IPS-NIHi7 (cell line): ENCODE results near the gene AQR.

Source experiments
- DNase-seq: peaks from one replicate; pipeline ENCODE4 v3.0.0; 2012; ENCODE audit warnings: mixed read lengths; ENCODE audit errors: extremely low spot score

The AQR gene

DNA sequence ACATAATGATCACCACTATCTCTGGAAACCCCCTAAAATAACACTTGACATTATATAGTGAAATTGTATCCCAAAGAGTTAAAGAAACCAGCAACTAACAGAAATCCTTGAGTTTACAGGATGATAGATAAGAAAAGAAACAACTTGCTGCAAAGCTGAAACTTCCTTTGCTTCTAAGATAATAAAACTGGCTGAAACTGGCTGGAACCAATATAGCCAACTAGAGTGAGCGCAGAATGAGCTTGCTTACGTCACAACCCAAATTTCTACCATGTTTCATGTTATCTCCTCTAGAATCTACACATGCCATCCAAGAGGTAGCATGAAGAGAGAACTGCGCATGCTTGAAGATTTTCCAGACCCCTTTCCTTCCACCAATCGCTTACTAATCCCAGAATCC lies 90.4 kb downstream of the AQR start:
- no peak for DNase-seq

DNA sequence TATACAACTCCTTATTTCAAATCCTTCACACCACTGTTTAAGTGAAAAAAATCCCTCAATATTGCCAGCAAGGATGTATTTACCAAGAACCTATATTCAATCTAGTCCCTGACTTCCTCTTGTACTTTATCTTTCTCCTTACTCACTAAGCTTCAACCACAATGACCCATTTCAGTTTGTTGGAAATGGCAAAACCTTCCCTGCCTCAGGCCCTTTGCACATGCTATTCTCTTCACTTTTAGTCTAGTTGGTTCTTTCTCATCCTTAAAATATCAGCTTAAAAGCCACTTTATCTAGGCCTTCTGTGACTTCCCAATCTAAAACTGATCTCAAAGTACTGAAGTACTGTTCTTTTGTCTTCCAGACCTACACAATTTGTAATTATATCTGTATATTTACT lies 92.9 kb downstream of the AQR start:
- no peak for DNase-seq

DNA sequence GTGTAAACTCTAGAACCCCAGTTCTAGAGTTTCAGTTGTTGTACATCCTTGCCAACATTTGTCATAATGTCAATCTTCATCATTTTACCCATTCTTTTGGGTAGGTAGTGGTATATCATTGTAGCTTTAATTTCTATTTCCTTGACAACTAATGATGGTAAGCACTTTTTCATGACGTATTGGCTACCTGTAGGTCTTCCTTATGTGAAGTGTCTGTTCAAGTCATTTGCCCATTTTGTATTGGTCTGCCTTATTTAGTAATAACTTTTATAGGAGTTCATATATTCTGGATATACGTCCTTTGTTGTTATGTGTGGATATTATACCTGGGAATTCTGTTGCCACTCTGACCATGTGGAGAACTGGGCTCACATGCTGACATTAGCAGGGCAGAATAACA lies 100.4 kb downstream of the AQR start:
- no peak for DNase-seq

DNA sequence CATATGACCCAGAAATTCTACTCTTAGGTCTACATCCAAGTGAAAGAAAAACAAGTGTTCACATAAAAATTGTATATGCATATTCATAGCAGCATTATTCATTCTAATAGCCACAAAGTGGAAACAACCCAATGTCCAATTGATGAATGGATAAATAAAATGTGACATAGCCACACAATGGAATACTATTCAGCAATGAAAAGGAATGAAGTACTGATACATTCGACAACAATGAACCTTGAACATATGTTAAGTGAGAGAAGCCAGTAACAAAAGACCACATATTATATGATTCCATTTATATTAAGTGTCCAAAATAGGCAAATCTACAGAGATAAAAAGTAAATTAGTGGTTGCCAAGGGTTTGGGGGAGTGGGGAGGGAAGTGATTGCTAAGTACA lies 104.0 kb downstream of the AQR start:
- no peak for DNase-seq

DNA sequence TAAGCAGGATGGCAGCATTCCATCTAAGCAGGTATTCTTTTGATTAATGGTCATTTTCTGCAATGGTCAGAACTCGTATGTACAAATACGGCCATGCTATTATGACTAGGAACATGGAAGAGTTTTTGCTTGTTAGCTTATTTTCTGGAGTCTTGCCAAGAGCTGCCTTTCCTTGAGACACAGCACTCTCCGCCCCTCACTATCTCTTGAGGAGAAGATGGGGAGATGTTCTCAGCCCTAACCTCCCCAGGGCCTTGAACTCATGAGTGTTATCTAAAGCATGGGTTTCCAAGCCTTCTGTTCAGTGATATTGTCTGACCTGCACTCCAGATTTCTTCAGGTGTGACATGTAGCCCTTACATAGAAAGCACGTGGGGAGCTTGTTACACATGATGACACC lies 108.3 kb downstream of the AQR start:
- no peak for DNase-seq

DNA sequence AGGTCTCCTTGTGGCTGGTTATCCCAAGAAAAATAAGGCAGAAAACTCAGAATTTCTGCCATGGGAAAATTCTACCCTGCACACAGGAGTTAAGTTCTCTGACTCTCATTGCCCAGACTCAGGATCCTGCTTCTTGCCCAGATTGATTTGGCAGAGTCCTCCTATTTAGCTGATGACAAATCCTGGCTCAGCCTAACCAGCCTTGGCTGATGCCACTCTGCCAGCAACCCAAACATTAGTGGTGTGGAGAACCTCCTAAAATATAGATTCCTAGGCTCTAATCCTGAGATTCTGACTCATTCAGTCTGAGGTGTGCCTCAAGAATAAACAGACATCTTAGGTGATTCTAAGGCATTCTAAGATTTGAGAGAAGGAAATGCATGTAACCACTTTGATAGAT lies 113.6 kb downstream of the AQR start:
- no peak for DNase-seq

DNA sequence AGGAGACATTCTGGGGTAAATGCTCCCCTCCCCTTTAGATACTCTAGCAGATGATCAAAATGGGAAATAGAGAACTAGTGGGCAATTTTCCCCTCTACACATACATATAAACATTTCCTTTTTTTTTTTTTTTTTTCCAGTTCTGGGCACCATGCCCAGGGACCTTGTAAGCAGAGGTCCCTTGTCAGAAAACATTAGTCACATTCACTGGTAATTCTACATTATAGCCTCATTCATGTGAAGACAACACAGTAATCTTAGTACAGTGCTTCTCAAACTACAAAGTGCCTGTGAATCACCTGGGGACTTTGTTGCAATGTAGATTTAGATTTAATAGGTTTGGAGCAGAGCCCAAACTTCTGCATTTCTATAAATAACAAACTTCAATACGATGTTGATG lies 114.1 kb downstream of the AQR start:
- DNase-seq, result no peak

DNA sequence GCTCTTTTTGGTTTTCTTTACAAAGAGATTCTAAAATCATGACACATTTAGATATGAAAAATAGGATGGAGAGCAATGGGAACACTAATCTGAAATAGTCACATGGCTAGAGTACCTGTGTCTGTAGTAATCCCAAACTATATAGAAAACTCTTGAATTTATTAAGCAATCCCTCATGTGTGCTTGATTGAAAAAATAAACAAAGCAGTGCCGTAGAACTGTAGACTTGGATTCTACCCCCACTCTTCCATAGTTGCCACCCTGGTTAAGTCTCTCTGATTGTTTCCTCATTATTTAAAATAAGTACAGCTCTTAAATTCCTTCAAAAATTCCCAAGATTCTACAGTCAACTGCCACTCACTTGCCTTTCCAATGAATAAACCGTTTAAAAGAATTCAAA lies 115.3 kb downstream of the AQR start:
- DNase-seq, result no peak

DNA sequence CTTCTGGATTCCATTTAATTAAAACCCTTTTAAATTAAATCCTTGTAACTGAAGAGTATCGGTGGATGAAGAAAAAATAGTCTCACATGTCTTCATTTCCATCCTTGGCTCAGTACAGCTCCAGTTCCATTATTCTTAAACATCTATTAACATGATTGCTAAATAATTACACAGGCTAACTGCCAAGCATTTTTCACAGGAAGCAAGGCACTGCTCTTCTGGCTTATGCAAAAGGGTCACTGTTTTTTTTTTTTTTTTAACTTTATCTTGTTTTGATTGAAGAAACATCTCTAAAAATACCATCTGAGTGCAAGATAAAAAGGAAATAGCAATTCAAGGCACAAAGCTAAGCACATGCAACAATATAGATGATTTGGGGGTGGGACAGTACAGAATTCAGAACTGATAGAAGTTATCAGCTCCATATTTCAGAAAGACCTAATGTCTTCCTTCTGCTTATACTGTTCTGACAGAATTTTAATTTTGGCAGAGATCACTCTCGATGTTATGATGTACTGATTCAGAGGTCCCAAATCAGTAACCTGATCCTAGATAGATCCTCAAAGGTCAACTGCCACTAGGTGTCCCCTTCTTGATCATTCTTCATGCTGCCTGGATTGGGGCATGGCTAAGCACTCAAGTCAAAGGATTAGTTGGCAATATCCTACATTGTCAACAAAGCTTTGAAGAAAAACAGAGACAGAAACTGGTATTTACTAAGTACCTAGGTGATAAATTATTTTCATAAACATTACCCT lies 116.4 kb downstream of the AQR start:
- peak; percentile 22 for DNase-seq

DNA sequence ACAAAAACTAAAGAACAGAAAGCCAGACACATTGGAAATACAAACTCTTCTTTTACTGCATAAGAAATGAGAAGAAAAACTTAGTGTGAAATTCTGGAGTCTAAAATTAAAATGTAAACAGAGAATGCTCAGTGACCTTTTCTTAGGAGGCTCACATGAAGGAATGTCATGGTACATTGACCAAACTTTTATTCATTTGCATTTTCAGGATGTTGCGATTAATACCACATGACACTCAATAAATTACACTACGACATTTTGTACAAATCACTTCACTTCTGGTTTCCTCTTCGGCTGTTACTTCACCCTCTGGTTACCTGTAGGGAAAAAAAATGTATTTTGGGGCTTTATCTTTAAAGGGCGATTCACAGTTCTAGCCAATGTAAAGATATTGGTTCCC lies 117.8 kb downstream of the AQR start:
- no peak for DNase-seq

DNA sequence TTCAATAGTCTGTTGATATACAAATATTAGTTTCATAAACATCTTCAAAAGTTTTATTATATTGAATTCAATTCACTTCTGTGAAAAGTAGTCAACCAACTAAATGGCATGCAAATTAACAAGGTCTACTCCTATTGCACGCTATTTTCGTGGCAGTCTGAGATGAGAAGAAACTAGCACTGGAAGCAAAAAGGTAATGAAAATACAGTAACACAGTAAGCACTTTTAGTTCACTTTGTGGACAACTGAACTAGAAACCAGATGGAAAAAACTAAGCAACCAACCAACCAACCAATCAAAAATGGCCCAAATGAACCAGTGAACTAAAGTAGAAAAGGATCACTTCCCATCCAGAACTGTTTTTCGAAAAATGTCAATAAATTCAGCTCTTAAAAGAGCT lies 118.5 kb downstream of the AQR start:
- no peak for DNase-seq

DNA sequence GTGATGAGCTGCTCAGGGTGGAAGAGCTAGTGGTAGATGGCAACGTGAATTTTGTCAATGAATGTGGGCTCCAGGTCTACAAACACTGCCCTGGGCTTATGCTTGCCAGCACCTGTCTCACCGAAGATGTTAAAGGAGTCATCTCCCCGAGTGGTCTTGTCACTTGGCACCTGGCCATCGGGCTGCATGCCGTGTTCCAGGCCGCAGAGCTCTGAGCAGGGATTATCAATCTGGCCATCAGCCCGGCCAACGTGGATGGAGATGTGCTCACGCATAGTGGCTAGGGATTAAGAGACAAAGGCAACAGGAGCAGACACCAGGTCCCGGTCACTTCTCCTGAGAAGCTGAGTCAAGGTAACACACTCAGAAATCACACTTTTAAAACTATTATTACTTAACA lies 119.4 kb downstream of the AQR start:
- no peak for DNase-seq

DNA sequence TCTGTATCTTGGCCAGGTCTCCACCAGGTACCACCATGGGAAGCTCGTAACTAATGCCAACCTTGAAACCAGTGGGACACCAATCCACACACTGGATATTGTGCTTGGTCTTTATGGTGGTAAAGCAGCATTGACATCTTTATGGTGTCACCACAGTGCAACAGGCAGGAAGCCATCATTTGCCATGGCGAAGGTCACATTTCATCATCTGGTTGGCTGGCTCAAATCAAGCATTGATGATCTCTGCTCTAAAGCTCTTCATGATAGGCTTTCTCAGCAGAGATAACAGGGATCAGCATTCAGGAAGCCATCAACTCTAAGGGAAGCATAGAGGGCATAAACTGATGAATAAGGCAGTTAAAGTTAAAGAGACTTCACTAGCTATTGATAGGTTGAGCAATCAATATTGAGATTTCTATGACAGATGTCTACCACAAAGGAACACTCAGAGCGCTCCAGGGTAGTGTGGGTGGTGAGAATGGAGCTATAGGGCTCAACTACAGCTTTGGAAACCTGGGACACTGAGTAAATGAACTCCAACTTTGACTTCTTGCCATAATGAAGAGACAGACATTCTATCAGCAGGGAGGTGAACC lies 120.1 kb downstream of the AQR start:
- no peak for DNase-seq

DNA sequence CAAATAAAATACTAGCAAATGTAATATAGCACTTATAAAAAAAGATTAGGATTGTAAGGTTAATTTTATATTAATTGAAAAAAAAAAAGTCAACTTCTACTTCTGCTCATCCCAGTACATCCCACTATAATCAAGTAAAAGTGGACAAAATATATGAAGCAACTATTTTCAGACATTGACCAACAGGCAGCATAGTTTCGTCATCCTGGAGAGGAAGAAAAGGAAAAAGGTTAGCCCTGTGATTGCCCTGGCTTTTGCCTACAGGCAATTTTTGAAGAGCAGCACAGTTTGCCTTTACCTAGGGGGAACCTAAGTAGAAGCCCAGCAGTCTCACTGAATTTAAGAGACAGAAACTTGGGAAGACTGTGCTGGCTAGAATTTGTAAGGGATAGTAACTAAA lies 121.9 kb downstream of the AQR start:
- no peak for DNase-seq

DNA sequence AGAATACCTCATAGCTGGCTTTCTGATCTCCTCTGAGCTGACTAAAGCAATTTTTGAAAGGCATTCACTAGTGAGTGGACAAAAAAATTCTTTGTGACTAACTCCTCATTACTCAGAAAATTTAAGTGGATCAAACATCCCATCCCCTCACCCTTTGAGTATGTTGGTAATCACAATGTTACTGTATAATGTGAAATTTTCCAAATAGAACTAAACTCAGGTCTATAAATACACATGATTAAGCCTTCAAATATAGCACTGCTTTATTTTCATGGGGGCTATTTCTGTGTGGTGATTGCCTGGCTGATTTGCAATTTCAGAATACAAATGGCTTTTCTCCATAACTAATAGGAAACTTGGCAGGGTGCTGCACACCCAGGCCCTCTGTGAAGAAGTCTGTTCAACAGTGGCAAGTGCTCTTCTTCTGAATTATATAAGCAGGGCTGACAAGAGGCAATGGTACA lies 128.2 kb downstream of the AQR start:
- no peak for DNase-seq

DNA sequence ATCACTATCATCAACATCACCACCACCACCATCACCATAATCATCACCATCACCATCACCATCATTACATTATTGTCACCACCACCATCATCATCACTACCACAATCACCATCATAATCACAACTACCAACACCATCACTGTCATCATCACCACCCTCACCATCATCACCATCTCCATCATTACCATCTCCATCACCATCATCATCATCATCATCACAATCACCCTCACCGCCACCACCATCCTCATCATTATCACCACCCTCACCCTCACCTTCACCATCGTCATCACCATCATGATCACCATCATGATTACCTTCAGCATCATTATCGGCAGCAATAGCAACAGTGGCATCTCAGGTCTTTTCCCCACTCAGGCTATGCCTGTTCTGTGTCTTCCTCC lies 131.3 kb downstream of the AQR start:
- no peak for DNase-seq

DNA sequence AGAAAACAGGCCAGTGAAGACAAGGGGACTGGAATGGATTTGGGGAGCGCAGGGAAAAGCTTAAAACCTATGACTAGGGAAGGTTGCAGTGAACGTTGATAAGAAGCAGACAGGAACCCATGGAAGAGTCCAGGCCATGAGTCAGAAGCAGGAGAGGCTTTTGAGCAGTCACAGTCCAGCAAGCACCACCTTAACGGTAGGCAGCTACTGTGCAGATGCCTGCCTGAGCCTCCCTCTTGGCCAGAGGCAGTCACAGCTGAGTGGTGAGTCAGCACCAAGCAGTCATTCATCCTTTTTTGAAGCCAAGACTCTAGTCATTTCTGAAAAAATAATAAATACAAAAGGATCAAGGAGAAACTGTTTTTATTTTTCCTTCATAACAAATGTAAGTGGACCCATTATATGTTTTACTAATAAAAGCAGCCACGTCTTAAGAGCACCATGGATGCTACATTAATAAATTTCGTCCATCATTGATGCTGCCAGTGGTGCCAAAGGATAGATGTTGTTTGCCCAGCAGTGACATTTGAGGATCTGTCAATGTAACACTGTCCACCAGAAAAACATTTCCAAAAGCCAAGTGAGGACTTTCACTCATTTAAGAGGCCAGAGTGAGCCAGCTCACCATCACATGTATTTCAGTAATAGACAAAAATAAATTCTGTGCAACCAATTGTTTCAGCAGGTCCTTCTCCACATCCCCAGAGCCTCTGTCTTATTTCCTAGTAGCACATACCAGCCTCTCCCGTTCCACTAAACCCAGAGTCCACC lies 132.1 kb downstream of the AQR start:
- no peak for DNase-seq

DNA sequence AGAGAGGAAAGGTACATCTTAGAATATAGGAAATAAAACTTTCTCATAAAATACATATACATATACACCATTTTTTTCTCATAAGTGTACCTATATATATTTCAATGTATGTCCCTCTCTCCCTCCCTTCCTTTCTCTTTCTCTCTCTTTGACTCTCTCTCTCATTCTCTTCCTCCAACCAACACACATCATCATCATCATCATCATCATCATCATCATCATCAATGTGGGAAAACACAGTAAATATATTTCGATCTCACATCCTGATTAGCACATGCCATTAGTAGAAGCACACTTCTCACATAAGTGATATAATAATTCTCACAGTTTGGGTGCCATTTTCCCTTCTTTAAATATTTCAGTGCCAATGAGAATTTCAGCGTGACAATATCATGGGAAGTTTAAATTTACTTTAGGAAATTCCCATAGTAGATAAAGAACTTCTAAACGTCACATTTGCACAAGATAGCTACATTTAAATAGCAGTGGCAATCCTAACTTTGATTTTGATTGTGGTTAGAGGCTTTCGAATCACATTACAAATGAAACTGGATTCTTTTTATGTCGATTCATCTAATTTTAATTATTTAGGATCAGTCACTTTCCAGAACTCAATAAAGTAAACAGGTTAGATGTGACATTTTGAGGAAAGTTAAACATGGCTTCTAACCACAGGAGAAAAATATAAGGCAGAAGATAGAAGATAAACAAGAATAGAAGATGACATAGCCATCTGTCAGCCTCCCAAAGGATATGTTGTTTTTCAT lies 141.2 kb downstream of the AQR start:
- no peak for DNase-seq

DNA sequence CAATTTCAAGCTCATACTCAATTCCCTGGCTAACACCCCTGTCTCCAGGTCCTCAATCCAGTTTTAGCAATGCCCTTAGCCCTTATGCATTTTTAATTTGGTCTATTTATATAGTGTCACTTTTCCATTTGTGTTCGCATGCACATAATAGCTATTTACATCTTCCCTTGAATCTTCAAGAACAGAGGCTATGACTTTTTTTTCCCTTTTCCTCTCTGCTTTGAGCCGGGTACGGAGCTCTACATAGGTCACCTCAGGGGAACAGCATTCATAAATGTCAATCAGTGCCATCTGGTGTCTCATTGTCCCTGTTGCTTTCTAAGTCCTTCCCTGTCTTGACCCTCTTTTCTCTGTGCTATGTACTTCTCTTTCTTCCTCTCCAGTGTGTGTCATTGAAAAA lies 147.7 kb downstream of the AQR start:
- DNase-seq, result no peak

DNA sequence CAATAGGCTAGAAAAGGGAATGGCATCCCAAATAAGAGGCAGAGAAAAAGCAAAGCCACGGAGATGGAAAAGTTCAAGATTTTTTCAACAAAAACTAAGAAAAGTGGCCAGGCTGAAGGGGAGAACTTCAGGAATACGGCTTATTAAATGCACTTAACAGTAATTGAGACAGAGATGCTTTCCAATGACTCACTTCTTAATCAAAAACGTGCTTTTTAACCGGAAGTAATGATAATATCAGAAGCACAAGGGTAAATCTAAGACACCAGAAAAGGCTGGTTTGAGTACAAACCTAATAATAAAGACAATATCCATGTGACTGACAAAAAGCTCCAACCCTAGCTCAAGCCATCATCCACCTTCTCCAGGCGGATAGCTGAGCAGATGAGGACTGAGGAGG lies 149.4 kb downstream of the AQR start:
- DNase-seq, result no peak

DNA sequence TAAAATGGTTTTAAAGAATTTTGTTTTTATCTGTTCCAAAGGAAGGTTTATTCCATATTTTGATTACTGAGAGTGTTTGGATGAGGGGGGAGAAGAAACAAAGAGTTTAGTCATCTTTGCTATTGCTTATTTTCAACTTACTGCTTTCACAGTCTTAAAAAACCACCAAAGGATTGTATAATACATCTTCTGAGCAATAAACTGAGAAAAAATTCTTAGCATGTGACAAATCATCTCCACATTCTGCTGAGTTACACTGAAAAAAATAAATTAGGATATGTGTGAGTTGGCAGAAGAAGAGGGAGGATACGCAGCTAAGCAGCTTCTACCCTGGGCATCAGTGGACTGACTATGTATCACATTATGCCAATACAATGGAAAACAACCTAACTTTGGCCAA lies 151.0 kb downstream of the AQR start:
- DNase-seq, result no peak

DNA sequence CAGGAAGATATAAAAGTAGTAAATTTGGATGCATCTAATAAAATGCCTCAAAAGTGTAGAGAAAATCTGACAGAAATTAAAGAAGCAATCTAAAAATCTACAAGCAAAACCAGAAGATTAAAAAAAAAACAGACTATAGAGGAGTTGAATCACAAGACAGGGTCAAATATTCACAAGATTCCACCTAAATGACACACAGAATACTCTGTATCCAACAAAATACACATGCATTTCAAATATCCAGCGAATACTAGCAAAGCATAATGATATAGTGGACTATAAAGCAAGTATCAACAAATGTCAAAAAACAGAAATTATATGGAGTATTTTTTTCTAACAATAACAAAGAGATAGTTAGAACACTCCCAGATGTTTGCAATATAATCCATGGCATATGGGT lies 153.7 kb downstream of the AQR start:
- no peak for DNase-seq
